Measurements from ENCODE around the gene UAP1L1. TPM values are rescaled to one million over a fixed set of nuclear protein-coding genes. Genes with fewer than 3 reads are reported as not detected.

Gene UAP1L1
- total and polyA plus RNA-seq, 9 of the 15 experiments (the other 6 are each of a cell fraction or from before 2014, with no cell fraction given), result 0.20 to 8.6 (median 3.7) TPM

DNA sequence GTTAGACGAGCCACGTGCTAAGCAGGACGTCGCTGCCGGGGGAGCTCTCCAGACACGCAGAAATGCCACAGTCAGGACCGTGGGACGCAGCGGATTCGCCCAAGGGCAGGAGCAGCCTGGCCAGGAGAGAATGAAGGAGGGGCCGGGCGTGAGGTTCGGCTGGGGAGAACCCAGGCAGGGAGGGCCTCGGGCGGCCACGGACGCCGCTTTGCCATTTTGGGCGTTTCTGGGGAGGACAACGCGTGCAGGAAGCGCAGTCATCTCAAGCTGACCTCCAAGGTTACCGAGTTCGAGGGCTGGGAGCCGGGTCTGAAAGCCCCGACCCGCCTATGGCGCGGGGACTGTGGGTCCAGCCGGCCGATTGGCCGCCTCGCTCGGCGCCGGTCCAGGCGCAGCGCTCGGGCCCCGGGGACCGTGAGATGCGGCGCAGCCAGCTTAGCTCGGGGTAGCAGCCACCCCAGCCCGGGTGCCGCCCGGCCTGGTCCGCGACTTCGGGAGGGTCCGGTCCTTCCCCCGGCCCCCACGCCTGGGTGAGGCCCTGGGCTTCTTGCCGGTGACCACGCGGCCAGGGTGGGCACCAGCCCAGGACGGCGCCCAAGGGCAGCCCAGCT, 8.7 kb downstream of the UAP1L1 start (continued):
- no peak for TF ChIP-seq SNIP1 (IDR thresholded peaks at IDR 0.05; ENCODE audit: low read depth)
- TF ChIP-seq FIP1L1 (IDR thresholded peaks at IDR 0.05; ENCODE audit: low read depth, low read length, poor library complexity, severe bottlenecking), result peak; percentile 40
- TF ChIP-seq CSDE1 (IDR thresholded peaks at IDR 0.05), result no peak
- TF ChIP-seq SMAD3 (CRISPR knock-in tag; conservative IDR thresholded peaks at IDR 0.05), result no peak
- no peak; a peak in 1 of 4 replicates for TF ChIP-seq FOXA3 (CRISPR knock-in tag; conservative IDR thresholded peaks at IDR 0.05 in 1 of 2, IDR thresholded peaks at IDR 0.05 in 1 of 2)
- TF ChIP-seq LCOR (CRISPR knock-in tag; IDR thresholded peaks at IDR 0.05), result peak; percentile 7; the same call in 1 of the 2 replicates
- no peak for TF ChIP-seq LARP7 (IDR thresholded peaks at IDR 0.05)
- TF ChIP-seq, protein P1, sequence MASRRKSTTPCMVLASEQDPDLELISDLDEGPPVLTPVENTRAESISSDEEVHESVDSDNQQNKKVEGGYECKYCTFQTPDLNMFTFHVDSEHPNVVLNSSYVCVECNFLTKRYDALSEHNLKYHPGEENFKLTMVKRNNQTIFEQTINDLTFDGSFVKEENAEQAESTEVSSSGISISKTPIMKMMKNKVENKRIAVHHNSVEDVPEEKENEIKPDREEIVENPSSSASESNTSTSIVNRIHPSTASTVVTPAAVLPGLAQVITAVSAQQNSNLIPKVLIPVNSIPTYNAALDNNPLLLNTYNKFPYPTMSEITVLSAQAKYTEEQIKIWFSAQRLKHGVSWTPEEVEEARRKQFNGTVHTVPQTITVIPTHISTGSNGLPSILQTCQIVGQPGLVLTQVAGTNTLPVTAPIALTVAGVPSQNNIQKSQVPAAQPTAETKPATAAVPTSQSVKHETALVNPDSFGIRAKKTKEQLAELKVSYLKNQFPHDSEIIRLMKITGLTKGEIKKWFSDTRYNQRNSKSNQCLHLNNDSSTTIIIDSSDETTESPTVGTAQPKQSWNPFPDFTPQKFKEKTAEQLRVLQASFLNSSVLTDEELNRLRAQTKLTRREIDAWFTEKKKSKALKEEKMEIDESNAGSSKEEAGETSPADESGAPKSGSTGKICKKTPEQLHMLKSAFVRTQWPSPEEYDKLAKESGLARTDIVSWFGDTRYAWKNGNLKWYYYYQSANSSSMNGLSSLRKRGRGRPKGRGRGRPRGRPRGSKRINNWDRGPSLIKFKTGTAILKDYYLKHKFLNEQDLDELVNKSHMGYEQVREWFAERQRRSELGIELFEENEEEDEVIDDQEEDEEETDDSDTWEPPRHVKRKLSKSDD (conservative IDR thresholded peaks at IDR 0.05; ENCODE audit: low read length), result no peak
- TF ChIP-seq, protein P2, sequence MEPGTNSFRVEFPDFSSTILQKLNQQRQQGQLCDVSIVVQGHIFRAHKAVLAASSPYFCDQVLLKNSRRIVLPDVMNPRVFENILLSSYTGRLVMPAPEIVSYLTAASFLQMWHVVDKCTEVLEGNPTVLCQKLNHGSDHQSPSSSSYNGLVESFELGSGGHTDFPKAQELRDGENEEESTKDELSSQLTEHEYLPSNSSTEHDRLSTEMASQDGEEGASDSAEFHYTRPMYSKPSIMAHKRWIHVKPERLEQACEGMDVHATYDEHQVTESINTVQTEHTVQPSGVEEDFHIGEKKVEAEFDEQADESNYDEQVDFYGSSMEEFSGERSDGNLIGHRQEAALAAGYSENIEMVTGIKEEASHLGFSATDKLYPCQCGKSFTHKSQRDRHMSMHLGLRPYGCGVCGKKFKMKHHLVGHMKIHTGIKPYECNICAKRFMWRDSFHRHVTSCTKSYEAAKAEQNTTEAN (CRISPR knock-in tag; IDR thresholded peaks at IDR 0.05), result no peak
- TF ChIP-seq ZBTB1 (CRISPR knock-in tag; IDR thresholded peaks at IDR 0.05; ENCODE audit: borderline replicate concordance, low read depth), result no peak
- no peak for TF ChIP-seq SRSF1 (IDR thresholded peaks at IDR 0.05; ENCODE audit: low read depth, low read length)
- no peak; the same call in 1 of the 2 replicates for TF ChIP-seq MBD2 (IDR thresholded peaks at IDR 0.05; ENCODE audit: borderline replicate concordance, low read depth)
- no peak for TF ChIP-seq PHTF2 (CRISPR knock-in tag; IDR thresholded peaks at IDR 0.05)
- TF ChIP-seq PRMT5 (CRISPR knock-in tag; IDR thresholded peaks at IDR 0.05), result no peak
- no peak for TF ChIP-seq SMAD2 (IDR thresholded peaks at IDR 0.05; ENCODE audit: low read depth, low read length)
- no peak for TF ChIP-seq ZNF699 (CRISPR knock-in tag; IDR thresholded peaks at IDR 0.05; ENCODE audit: insufficient replicate concordance)
- no peak for TF ChIP-seq PML (IDR thresholded peaks at IDR 0.05; ENCODE audit: low read length)
- TF ChIP-seq JUN (IDR thresholded peaks at IDR 0.05; ENCODE audit: borderline replicate concordance, low read depth, low read length), result no peak
- no peak for TF ChIP-seq JUN (CRISPR knock-in tag; IDR thresholded peaks at IDR 0.05; ENCODE audit: borderline replicate concordance)
- 0 out of 4 replicates have a peak, but pooled peaks of 1 of the 2 experiments have one; percentile 20 for TF ChIP-seq MAZ (CRISPR knock-in tag; conservative IDR thresholded peaks at IDR 0.05 in 1 of 2, IDR thresholded peaks at IDR 0.05 in 1 of 2)
- TF ChIP-seq ELF1 (tag; IDR thresholded peaks at IDR 0.05), result no peak
- TF ChIP-seq, protein P3, sequence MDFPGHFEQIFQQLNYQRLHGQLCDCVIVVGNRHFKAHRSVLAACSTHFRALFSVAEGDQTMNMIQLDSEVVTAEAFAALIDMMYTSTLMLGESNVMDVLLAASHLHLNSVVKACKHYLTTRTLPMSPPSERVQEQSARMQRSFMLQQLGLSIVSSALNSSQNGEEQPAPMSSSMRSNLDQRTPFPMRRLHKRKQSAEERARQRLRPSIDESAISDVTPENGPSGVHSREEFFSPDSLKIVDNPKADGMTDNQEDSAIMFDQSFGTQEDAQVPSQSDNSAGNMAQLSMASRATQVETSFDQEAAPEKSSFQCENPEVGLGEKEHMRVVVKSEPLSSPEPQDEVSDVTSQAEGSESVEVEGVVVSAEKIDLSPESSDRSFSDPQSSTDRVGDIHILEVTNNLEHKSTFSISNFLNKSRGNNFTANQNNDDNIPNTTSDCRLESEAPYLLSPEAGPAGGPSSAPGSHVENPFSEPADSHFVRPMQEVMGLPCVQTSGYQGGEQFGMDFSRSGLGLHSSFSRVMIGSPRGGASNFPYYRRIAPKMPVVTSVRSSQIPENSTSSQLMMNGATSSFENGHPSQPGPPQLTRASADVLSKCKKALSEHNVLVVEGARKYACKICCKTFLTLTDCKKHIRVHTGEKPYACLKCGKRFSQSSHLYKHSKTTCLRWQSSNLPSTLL (IDR thresholded peaks at IDR 0.05), result no peak
- TF ChIP-seq HDAC8 (tag; IDR thresholded peaks at IDR 0.05), result no peak
- TF ChIP-seq ZEB2 (IDR thresholded peaks at IDR 0.05), result no peak
- TF ChIP-seq ZSCAN32 (CRISPR knock-in tag; IDR thresholded peaks at IDR 0.05), result no peak

Data from K562 (cell line).